KMS-11 (cell line): ENCODE data around the gene TRABD2B.

ENCODE experiments used
- H2AFZ ChIP-seq: fragments of 200-600 bp; sonication (generic); 2 replicates; pipeline ENCODE4 v1.6.1; 2016; ENCODE audit warnings: antibody characterized with exemption, mixed run types, low read depth
- H3K27ac ChIP-seq: fragments of 200-600 bp; sonication (generic); 2 replicates; pipeline ENCODE4 v1.6.1; 2016; ENCODE audit warnings: mild to moderate bottlenecking, mixed run types
- H3K27me3 ChIP-seq: fragments of 200-600 bp; sonication (generic); 2 replicates; pipeline ENCODE4 v1.6.1; 2017; ENCODE audit warnings: mild to moderate bottlenecking, low read depth, mixed run types, moderate library complexity; ENCODE audit not compliant: insufficient read depth
- H3K36me3 ChIP-seq: fragments of 200-600 bp; sonication (generic); 2 replicates; pipeline ENCODE4 v1.6.1; 2017; ENCODE audit warnings: mild to moderate bottlenecking, mixed run types; ENCODE audit not compliant: insufficient read depth
- H3K4me1 ChIP-seq: fragments of 200-600 bp; sonication (generic); 2 replicates; pipeline ENCODE4 v1.6.1; 2016; ENCODE audit warnings: mild to moderate bottlenecking, low read depth, mixed run types; ENCODE audit not compliant: poor library complexity, severe bottlenecking
- H3K4me2 ChIP-seq: fragments of 200-600 bp; sonication (generic); 2 replicates; pipeline ENCODE4 v1.7.0; 2016; ENCODE audit warnings: mild to moderate bottlenecking, mixed run types
- H3K4me3 ChIP-seq: fragments of 200-600 bp; sonication (generic); IDR thresholded peaks from 2 replicates; pipeline ENCODE4 v1.6.1; 2017; ENCODE audit warnings: low read depth, low read length, mixed read lengths; ENCODE audit not compliant: insufficient read depth
- H3K79me2 ChIP-seq: fragments of 200-600 bp; sonication (generic); 2 replicates; pipeline ENCODE4 v1.6.1; 2016; ENCODE audit warnings: low read depth, mixed run types; ENCODE audit not compliant: insufficient read depth
- H3K9ac ChIP-seq: fragments of 200-600 bp; sonication (generic); 2 replicates; pipeline ENCODE4 v1.6.1; 2016; ENCODE audit warnings: mild to moderate bottlenecking, mixed run types
- H4K20me1 ChIP-seq: fragments of 200-600 bp; sonication (generic); 2 replicates; pipeline ENCODE4 v1.6.1; 2016; ENCODE audit warnings: mild to moderate bottlenecking, mixed run types; ENCODE audit not compliant: insufficient read depth
- TF ChIP-seq, protein P1 (sequence below): fragments of 200-600 bp; sonication (generic); conservative IDR thresholded peaks from 2 replicates; pipeline ENCODE4 v1.6.1; 2017; ENCODE audit warnings: low read depth, mild to moderate bottlenecking, antibody characterized with exemption, low read length, moderate library complexity, mixed read lengths

TRABD2B gene

GRCh38 chr1:47948126-47948525 lies 49.1 kb downstream of the TRABD2B start:
- H3K36me3 ChIP-seq = no peaks in the 10 kb centered on the region
- no peak overlapping the region for H3K4me3 ChIP-seq
- TF ChIP-seq, protein P1, sequence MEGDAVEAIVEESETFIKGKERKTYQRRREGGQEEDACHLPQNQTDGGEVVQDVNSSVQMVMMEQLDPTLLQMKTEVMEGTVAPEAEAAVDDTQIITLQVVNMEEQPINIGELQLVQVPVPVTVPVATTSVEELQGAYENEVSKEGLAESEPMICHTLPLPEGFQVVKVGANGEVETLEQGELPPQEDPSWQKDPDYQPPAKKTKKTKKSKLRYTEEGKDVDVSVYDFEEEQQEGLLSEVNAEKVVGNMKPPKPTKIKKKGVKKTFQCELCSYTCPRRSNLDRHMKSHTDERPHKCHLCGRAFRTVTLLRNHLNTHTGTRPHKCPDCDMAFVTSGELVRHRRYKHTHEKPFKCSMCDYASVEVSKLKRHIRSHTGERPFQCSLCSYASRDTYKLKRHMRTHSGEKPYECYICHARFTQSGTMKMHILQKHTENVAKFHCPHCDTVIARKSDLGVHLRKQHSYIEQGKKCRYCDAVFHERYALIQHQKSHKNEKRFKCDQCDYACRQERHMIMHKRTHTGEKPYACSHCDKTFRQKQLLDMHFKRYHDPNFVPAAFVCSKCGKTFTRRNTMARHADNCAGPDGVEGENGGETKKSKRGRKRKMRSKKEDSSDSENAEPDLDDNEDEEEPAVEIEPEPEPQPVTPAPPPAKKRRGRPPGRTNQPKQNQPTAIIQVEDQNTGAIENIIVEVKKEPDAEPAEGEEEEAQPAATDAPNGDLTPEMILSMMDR = no peak
- no peaks in the 10 kb centered on the region for H3K4me1 ChIP-seq
- H3K9ac ChIP-seq = no peak overlapping the region
- H3K4me2 ChIP-seq = no peak overlapping the region
- no peaks in the 10 kb centered on the region for H3K27me3 ChIP-seq
- no peak overlapping the region for H3K27ac ChIP-seq
- no peaks in the 10 kb centered on the region for H4K20me1 ChIP-seq
- H2AFZ ChIP-seq = no peak overlapping the region
- no peaks in the 10 kb centered on the region for H3K79me2 ChIP-seq

DNA sequence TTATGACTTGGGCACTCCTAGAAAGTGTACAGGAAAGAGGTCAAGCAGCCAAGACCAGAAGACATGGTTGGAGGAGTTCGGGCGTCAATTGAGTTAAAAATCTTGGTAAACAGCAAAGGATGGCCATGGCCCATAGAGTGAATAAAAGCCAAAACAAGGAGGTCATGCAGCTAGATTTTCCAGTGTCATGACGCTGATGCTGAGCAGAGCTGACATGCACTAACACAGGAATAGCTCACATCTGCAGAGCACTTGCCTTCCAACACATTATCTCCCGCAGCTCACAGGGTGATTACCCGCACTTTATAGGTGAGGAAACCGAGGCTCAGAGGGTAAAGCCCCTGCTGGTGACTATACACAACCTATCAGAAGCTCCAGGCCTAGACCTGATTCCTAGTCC lies 49.7 kb downstream of the TRABD2B start:
- Histone ChIP-seq H4K20me1 (no peaks in the 10 kb centered on the region), H3K27me3 (no peaks in the 10 kb centered on the region), H3K4me2 (no peak overlapping the region), H3K79me2 (no peaks in the 10 kb centered on the region), H3K36me3 (no peaks in the 10 kb centered on the region), H3K27ac (no peak overlapping the region), H3K4me3 (no peak overlapping the region), H3K4me1 (no peaks in the 10 kb centered on the region), H2AFZ (no peak overlapping the region), H3K9ac (no peak overlapping the region)
- TF ChIP-seq, protein P1 = no peak

- Histone ChIP-seq H3K9ac (no peak overlapping the region), H3K4me2 (no peak overlapping the region), H2AFZ (no peak overlapping the region), H4K20me1 (no peaks in the 10 kb centered on the region), H3K4me3 (no peak overlapping the region), H3K27ac (no peak overlapping the region), H3K36me3 (no peaks in the 10 kb centered on the region), H3K79me2 (no peaks in the 10 kb centered on the region), H3K4me1 (no peaks in the 10 kb centered on the region), H3K27me3 (no peaks in the 10 kb centered on the region)
- TF ChIP-seq, protein P1 = no peak
These were observed 52.6 kb downstream of the TRABD2B start for GRCh38 chr1:47944561-47944960.

DNA sequence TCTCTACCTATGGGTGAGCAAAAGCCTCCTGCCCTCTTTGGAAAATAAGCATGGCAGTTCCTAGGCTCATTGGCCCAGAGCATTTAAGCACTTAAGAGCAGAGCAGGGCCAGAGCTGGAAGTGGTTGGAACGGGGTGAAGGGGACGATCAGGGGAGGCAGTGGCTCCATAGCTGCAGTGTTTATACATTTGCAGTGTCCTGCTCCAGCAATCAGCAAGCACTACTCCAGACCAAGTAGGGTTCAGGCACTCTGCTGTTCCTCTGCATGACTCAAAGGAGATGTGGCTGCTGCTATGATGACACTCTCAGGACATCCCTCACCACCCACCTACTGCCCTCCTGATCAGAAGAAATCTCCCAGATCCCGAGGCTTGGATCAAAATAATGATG lies 55.0 kb downstream of the TRABD2B start:
- H3K27me3 ChIP-seq = no peaks in the 10 kb centered on the region
- H4K20me1 ChIP-seq = no peaks in the 10 kb centered on the region
- H3K4me1 ChIP-seq = no peaks in the 10 kb centered on the region
- H2AFZ ChIP-seq = no peak overlapping the region
- H3K27ac ChIP-seq = no peak overlapping the region
- TF ChIP-seq, protein P1 = no peak
- no peaks in the 10 kb centered on the region for H3K36me3 ChIP-seq
- H3K4me2 ChIP-seq = no peak overlapping the region
- no peaks in the 10 kb centered on the region for H3K79me2 ChIP-seq
- no peak overlapping the region for H3K4me3 ChIP-seq
- no peak overlapping the region for H3K9ac ChIP-seq
